Neural crest cell (in vitro differentiated cells): ENCODE results near the gene ITPR1. TPM values are rescaled to one million over a fixed set of nuclear protein-coding genes. Genes with fewer than 3 reads are reported as not detected.

ENCODE experiments used
- DNase-seq: peaks from one replicate; pipeline ENCODE4 v3.0.0; 2021; ENCODE audit warnings: low read depth, mixed read lengths, low spot score
- H3K27ac Mint-ChIP-seq: one replicate; pipeline ENCODE4 v1.8.0; 2021; ENCODE audit warnings: mild to moderate bottlenecking, mixed read lengths; ENCODE audit not compliant: unreplicated experiment
- H3K27me3 Mint-ChIP-seq: 2 replicates; pipeline ENCODE4 v1.8.0; 2021; ENCODE audit warnings: low read depth, mild to moderate bottlenecking, mixed read lengths
- H3K36me3 Mint-ChIP-seq: 2 replicates; pipeline ENCODE4 v1.8.0; 2021; ENCODE audit warnings: low read depth, mild to moderate bottlenecking, mixed read lengths
- H3K4me1 Mint-ChIP-seq: 2 replicates; pipeline ENCODE4 v1.8.0; 2021; ENCODE audit warnings: mixed read lengths
- H3K4me3 Mint-ChIP-seq: one replicate; pipeline ENCODE4 v1.8.0; 2021; ENCODE audit warnings: mild to moderate bottlenecking, mixed read lengths
- H3K9me3 Mint-ChIP-seq: 2 replicates; pipeline ENCODE4 v1.8.0; 2021; ENCODE audit warnings: mixed read lengths
- CTCF ChIP-seq: fragments of 200-600 bp; sonication (generic); conservative IDR thresholded peaks from 2 replicates; pipeline ENCODE4 v1.5.0; 2021; ENCODE audit warnings: antibody characterized with exemption, mild to moderate bottlenecking
- total RNA-seq: library from RNA; stranded (reverse); gene quantifications from 2 replicates; pipeline ENCODE4 v1.2.1, GENCODE V29; 2021

The ITPR1 gene
- total RNA-seq, 1 donor from 2014 or later, result 4.8 TPM

GRCh38 chr3:4739289-4740236, 246.4 kb downstream of the ITPR1 start:
- Mint-ChIP-seq H3K9me3 (peaks cover 3% of the 10 kb centered on the region), H3K36me3 (no peaks in the 10 kb centered on the region), H3K27me3 (peaks cover 4% of the 10 kb centered on the region), H3K4me3 (no peak overlapping the region), H3K27ac (no peak overlapping the region), H3K4me1 (no peaks in the 10 kb centered on the region)
- no peak for DNase-seq
- TF ChIP-seq CTCF, result no peak

GRCh38 chr3:4740397-4741105, 247.4 kb downstream of the ITPR1 start:
- TF ChIP-seq CTCF, result no peak
- Mint-ChIP-seq H3K4me3 (no peak overlapping the region), H3K36me3 (peaks cover 2% of the 10 kb centered on the region)

GRCh38 chr3:4741106-4741403, 247.9 kb downstream of the ITPR1 start:
- Mint-ChIP-seq H3K9me3 (peaks cover 3% of the 10 kb centered on the region), H3K4me1 (no peaks in the 10 kb centered on the region), H3K36me3 (peaks cover 2% of the 10 kb centered on the region), H3K27me3 (peaks cover 13% of the 10 kb centered on the region), H3K4me3 (no peak overlapping the region), H3K27ac (no peak overlapping the region)
- TF ChIP-seq CTCF, result no peak
- no peak for DNase-seq

More at GRCh38 chr3:4740397-4741105, 247.4 kb downstream of the ITPR1 start:
- peaks cover 3% of the 10 kb centered on the region for H3K9me3 Mint-ChIP-seq
- DNase-seq, result no peak
- no peaks in the 10 kb centered on the region for H3K4me1 Mint-ChIP-seq
- H3K27me3 Mint-ChIP-seq, result peaks cover 10% of the 10 kb centered on the region
- no peak overlapping the region for H3K27ac Mint-ChIP-seq

GRCh38 chr3:4741404-4742307, 248.5 kb downstream of the ITPR1 start:
- Mint-ChIP-seq H3K27me3 (peaks cover 17% of the 10 kb centered on the region), H3K27ac (no peak overlapping the region), H3K4me3 (no peak overlapping the region), H3K9me3 (peaks cover 3% of the 10 kb centered on the region), H3K36me3 (peaks cover 2% of the 10 kb centered on the region), H3K4me1 (no peaks in the 10 kb centered on the region)
- DNase-seq, result no peak
- TF ChIP-seq CTCF, result no peak

- Mint-ChIP-seq H3K27me3 (peaks cover 17% of the 10 kb centered on the region), H3K9me3 (peaks cover 3% of the 10 kb centered on the region)
Observed at GRCh38 chr3:4742359-4742758, 249.2 kb downstream of the ITPR1 start.

More at GRCh38 chr3:4742359-4742758, 249.2 kb downstream of the ITPR1 start:
- Mint-ChIP-seq H3K36me3 (peaks cover 2% of the 10 kb centered on the region), H3K4me1 (no peaks in the 10 kb centered on the region), H3K4me3 (no peak overlapping the region), H3K27ac (no peak overlapping the region)
- no peak for TF ChIP-seq CTCF
- no peak for DNase-seq
